Measurements from ENCODE around the gene NEMP1. TPM values are rescaled to one million over a fixed set of nuclear protein-coding genes. Genes with fewer than 3 reads are reported as not detected.

Gene NEMP1
- polyA plus RNA-seq, 2 of the 4 experiments (the other 2 are of a cell fraction): 12.7 to 28.4 TPM

DNA sequence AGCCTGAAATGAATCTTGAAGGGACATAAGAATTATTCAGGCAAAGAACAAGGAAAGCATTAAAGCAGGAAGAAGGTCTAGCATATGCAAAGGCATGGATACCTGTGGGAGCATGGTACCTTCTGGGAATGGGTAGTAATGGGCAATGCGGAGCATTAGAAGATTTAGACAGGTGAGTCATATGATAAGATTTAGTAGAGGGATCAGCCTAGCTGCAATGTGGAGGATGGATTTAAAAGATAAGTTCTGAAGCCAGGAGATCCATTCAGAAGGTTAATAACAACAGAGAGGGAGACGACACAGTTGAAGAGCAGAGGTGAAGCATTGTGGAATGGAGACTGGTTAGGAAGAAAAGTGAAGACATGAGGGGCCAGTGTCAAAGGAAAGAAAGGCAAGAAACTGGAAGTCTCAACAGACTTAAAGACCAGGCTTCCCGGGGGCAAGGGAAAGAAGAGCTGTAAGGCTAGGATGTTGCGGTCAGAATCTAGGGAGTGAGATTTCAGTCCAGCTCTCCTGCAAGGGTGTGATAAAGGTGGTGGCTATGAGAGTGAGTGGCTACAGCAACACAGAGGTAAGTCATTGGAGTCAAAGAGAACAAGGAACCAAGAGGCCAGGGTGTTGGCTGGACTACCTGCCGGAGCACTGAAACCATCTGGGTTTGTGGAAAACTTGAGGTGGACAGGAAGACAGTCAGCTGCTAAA lies 38.1 kb upstream of the NEMP1 start:
- TF ChIP-seq, protein P1, sequence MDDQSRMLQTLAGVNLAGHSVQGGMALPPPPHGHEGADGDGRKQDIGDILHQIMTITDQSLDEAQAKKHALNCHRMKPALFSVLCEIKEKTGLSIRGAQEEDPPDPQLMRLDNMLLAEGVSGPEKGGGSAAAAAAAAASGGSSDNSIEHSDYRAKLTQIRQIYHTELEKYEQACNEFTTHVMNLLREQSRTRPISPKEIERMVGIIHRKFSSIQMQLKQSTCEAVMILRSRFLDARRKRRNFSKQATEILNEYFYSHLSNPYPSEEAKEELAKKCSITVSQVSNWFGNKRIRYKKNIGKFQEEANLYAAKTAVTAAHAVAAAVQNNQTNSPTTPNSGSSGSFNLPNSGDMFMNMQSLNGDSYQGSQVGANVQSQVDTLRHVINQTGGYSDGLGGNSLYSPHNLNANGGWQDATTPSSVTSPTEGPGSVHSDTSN (IDR thresholded peaks at IDR 0.05): no peak
- TF ChIP-seq, protein P2, sequence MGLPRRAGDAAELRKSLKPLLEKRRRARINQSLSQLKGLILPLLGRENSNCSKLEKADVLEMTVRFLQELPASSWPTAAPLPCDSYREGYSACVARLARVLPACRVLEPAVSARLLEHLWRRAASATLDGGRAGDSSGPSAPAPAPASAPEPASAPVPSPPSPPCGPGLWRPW (IDR thresholded peaks at IDR 0.05): no peak
- no peak for TF ChIP-seq RAD21 (conservative IDR thresholded peaks at IDR 0.05 in 1 of 2, IDR thresholded peaks at IDR 0.05 in 1 of 2)
- TF ChIP-seq BHLHE40 (IDR thresholded peaks at IDR 0.05; ENCODE audit: low read depth, low read length): no peak
- TF ChIP-seq, protein P3, sequence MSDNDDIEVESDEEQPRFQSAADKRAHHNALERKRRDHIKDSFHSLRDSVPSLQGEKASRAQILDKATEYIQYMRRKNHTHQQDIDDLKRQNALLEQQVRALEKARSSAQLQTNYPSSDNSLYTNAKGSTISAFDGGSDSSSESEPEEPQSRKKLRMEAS (IDR thresholded peaks at IDR 0.05): no peak
- no peak for TF ChIP-seq SREBF2 (IDR thresholded peaks at IDR 0.05)
- no peak for TF ChIP-seq RCOR1 (IDR thresholded peaks at IDR 0.05; ENCODE audit: low read depth, low read length)
- TF ChIP-seq, protein P4, sequence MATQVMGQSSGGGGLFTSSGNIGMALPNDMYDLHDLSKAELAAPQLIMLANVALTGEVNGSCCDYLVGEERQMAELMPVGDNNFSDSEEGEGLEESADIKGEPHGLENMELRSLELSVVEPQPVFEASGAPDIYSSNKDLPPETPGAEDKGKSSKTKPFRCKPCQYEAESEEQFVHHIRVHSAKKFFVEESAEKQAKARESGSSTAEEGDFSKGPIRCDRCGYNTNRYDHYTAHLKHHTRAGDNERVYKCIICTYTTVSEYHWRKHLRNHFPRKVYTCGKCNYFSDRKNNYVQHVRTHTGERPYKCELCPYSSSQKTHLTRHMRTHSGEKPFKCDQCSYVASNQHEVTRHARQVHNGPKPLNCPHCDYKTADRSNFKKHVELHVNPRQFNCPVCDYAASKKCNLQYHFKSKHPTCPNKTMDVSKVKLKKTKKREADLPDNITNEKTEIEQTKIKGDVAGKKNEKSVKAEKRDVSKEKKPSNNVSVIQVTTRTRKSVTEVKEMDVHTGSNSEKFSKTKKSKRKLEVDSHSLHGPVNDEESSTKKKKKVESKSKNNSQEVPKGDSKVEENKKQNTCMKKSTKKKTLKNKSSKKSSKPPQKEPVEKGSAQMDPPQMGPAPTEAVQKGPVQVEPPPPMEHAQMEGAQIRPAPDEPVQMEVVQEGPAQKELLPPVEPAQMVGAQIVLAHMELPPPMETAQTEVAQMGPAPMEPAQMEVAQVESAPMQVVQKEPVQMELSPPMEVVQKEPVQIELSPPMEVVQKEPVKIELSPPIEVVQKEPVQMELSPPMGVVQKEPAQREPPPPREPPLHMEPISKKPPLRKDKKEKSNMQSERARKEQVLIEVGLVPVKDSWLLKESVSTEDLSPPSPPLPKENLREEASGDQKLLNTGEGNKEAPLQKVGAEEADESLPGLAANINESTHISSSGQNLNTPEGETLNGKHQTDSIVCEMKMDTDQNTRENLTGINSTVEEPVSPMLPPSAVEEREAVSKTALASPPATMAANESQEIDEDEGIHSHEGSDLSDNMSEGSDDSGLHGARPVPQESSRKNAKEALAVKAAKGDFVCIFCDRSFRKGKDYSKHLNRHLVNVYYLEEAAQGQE (IDR thresholded peaks at IDR 0.05): no peak
- TF ChIP-seq, protein P5, sequence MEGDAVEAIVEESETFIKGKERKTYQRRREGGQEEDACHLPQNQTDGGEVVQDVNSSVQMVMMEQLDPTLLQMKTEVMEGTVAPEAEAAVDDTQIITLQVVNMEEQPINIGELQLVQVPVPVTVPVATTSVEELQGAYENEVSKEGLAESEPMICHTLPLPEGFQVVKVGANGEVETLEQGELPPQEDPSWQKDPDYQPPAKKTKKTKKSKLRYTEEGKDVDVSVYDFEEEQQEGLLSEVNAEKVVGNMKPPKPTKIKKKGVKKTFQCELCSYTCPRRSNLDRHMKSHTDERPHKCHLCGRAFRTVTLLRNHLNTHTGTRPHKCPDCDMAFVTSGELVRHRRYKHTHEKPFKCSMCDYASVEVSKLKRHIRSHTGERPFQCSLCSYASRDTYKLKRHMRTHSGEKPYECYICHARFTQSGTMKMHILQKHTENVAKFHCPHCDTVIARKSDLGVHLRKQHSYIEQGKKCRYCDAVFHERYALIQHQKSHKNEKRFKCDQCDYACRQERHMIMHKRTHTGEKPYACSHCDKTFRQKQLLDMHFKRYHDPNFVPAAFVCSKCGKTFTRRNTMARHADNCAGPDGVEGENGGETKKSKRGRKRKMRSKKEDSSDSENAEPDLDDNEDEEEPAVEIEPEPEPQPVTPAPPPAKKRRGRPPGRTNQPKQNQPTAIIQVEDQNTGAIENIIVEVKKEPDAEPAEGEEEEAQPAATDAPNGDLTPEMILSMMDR (IDR thresholded peaks at IDR 0.05): no peak
- no peak for TF ChIP-seq RARB (CRISPR knock-in tag; IDR thresholded peaks at IDR 0.05)
- TF ChIP-seq EHMT2 (IDR thresholded peaks at IDR 0.05; ENCODE audit: low read depth): no peak
- TF ChIP-seq NFE2L2 (conservative IDR thresholded peaks at IDR 0.05; ENCODE audit: low read length): no peak
- TF ChIP-seq, protein P6, sequence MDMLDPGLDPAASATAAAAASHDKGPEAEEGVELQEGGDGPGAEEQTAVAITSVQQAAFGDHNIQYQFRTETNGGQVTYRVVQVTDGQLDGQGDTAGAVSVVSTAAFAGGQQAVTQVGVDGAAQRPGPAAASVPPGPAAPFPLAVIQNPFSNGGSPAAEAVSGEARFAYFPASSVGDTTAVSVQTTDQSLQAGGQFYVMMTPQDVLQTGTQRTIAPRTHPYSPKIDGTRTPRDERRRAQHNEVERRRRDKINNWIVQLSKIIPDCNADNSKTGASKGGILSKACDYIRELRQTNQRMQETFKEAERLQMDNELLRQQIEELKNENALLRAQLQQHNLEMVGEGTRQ (IDR thresholded peaks at IDR 0.05): no peak
- TF ChIP-seq, protein P7, sequence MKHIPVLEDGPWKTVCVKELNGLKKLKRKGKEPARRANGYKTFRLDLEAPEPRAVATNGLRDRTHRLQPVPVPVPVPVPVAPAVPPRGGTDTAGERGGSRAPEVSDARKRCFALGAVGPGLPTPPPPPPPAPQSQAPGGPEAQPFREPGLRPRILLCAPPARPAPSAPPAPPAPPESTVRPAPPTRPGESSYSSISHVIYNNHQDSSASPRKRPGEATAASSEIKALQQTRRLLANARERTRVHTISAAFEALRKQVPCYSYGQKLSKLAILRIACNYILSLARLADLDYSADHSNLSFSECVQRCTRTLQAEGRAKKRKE (CRISPR knock-in tag; IDR thresholded peaks at IDR 0.05; ENCODE audit: low read depth): no peak
- no peak for TF ChIP-seq ZNF302 (CRISPR knock-in tag; IDR thresholded peaks at IDR 0.05)
- no peak for TF ChIP-seq HOXB5 (CRISPR knock-in tag; IDR thresholded peaks at IDR 0.05)
- TF ChIP-seq HEYL (CRISPR knock-in tag; IDR thresholded peaks at IDR 0.05): no peak
- TF ChIP-seq ZFP36 (IDR thresholded peaks at IDR 0.05; ENCODE audit: borderline replicate concordance, partially characterized antibody): no peak
- Histone ChIP-seq H3K9me3 (no peaks in the 10 kb centered on the region), H3K27ac (no peak overlapping the region), H3K4me2 (no peak overlapping the region), H3K4me3 (no peak overlapping the region), H3K4me1 (peaks cover 8% of the 10 kb centered on the region)
- FAIRE-seq: no peak
- CTCF ChIA-PET: interaction anchor here (0.5 to 20.0 kb wide), 10 partner anchors 8 to 109 kb away, joined by 3 to 1152 read pairs (median 4); no protein-coding TSS in a partner anchor
- DNase-seq (ENCODE audit: low read depth in 1 of 2, low spot score in 1 of 2): no peak
- WGBS (ENCODE audit: missing lambda C conversion rate): 75% methylated on average over 5 of the region's 5 CpGs
- ATAC-seq: no peak
- POLR2A ChIA-PET: interaction anchor here (0.8 kb wide), 1 partner anchor 11 kb away, joined by 4 read pairs; no protein-coding TSS in a partner anchor
